HCT116 (cell line): ENCODE data around the gene SMTNL2. TPM values are rescaled to one million over a fixed set of nuclear protein-coding genes. Genes with fewer than 3 reads are reported as not detected.

Source experiments
- ATAC-seq: fragments of 200-7000 bp; cut with Tn5 transposase; 2 replicates; pipeline ENCODE4 v1.9.1; 2020; ENCODE audit warnings: mild to moderate bottlenecking, moderate library complexity
- BruUV-seq: library from RNA; stranded (reverse); fragments of 400-500 nt; replicated peaks from 2 replicates; lab custom pipeline; 2021; lab: Mats Ljungman, UMichigan
- CTCF ChIA-PET: fragments of 300-600 bp; sonication (Branson Sonifier 250); formaldehyde crosslinking; loops from one replicate; lab custom pipeline; 2021; ENCODE audit warnings: antibody characterized with exemption; lab: Charles Lee
- POLR2A ChIA-PET: fragments of 300-600, 350-600 bp; sonication (Branson Sonifier 250); formaldehyde crosslinking; loops from one replicate; lab custom pipeline; 2021; ENCODE audit warnings: antibody characterized with exemption; lab: Charles Lee
- RAD21 ChIA-PET, 2 experiments: fragments of 300-600 bp; sonication (Branson Sonifier 250); formaldehyde crosslinking; loops; one replicate each; lab custom pipeline; 2023; ENCODE audit warnings: low total read pairs in 2 of 2; ENCODE audit not compliant: uncharacterized antibody in 2 of 2, unreplicated experiment in 2 of 2, low non-redundant PET in 1 of 2; lab: Charles Lee
- DNase-seq: peaks from one replicate; pipeline ENCODE4 v3.0.0-alpha.2; 2010; ENCODE audit warnings: low read depth, low spot score
- H2AFZ ChIP-seq: fragments of 200-600 bp; shearing (Covaris generic), sonication (generic); 2 replicates; pipeline ENCODE4 v1.6.1; 2017; ENCODE audit warnings: low read depth, mixed run types, mixed read lengths, antibody characterized with exemption, low read length; ENCODE audit not compliant: poor library complexity, severe bottlenecking
- H3K27ac ChIP-seq: 2 replicates; pipeline ENCODE4 v1.5.1; 2012; ENCODE audit warnings: low read depth, low read length
- H3K27me3 ChIP-seq: fragments of 200-600 bp; sonication (generic); 2 replicates; pipeline ENCODE4 v1.6.1; 2016; ENCODE audit warnings: mixed run types, low read length, mixed read lengths; ENCODE audit not compliant: insufficient read depth
- H3K36me3 ChIP-seq, 2 experiments: fragments of 200-500 bp in 1 of 2; fragments of 200-600 bp in 1 of 2; sonication (Bioruptor generic) in 1 of 2; sonication (generic) in 1 of 2; 2 replicates each; pipeline versions ENCODE4 v1.5.1 to v1.6.1; 2014 to 2016; ENCODE audit warnings: low read length in 2 of 2, inconsistent platforms in 1 of 2, mixed read lengths in 1 of 2, mixed run types in 1 of 2; ENCODE audit not compliant: insufficient read depth in 2 of 2, control insufficient read depth in 1 of 2
- H3K4me1 ChIP-seq, 2 experiments: fragments of 200-600 bp in 1 of 2; sonication (generic) in 1 of 2; 2 replicates each; pipeline versions ENCODE4 v1.5.1 to v1.6.1; 2012 to 2017; ENCODE audit warnings: low read length in 2 of 2, inconsistent platforms in 1 of 2, mild to moderate bottlenecking in 1 of 2, mixed read lengths in 1 of 2, mixed run types in 1 of 2, moderate library complexity in 1 of 2; ENCODE audit not compliant: insufficient read depth in 2 of 2, control insufficient read depth in 1 of 2
- H3K4me2 ChIP-seq: fragments of 200-600 bp; sonication (generic); 2 replicates; pipeline ENCODE4 v1.6.1; 2017; ENCODE audit warnings: mixed run types, low read length, mixed read lengths
- H3K4me3 ChIP-seq, 2 experiments: fragments of 200-600 bp in 1 of 2; sonication (generic) in 1 of 2; replicated peaks in 1 of 2; 2 replicates each; pipeline ENCODE4 v1.5.1; 2011 to 2016; ENCODE audit warnings: low read length in 2 of 2, control low read depth in 1 of 2, low read depth in 1 of 2, mild to moderate bottlenecking in 1 of 2, mixed read lengths in 1 of 2, mixed run types in 1 of 2
- H3K79me2 ChIP-seq: fragments of 200-600 bp; sonication (generic); 2 replicates; pipeline ENCODE4 v1.6.1; 2017; ENCODE audit warnings: mild to moderate bottlenecking, mixed run types, low read length, moderate library complexity, mixed read lengths; ENCODE audit not compliant: insufficient read depth
- H3K9ac ChIP-seq: fragments of 200-600 bp; sonication (generic); 2 replicates; pipeline ENCODE4 v1.6.1; 2016; ENCODE audit warnings: low read length, mixed read lengths
- H3K9me2 ChIP-seq: fragments of 200-600 bp; sonication (generic), shearing (Covaris generic); 2 replicates; pipeline ENCODE4 v1.6.1; 2017; ENCODE audit warnings: mixed run types, mild to moderate bottlenecking, moderate library complexity; ENCODE audit not compliant: insufficient read depth
- H3K9me3 ChIP-seq, 2 experiments: fragments of 200-500 bp in 1 of 2; fragments of 200-600 bp in 1 of 2; sonication (Bioruptor generic) in 1 of 2; sonication (generic) in 1 of 2; 2 replicates each; pipeline ENCODE4 v1.6.1; 2014 to 2017; ENCODE audit warnings: low read length in 2 of 2, mixed read lengths in 2 of 2, inconsistent platforms in 1 of 2, low read depth in 1 of 2, mild to moderate bottlenecking in 1 of 2, mixed run types in 1 of 2, moderate library complexity in 1 of 2; ENCODE audit not compliant: control insufficient read depth in 1 of 2, insufficient read depth in 1 of 2
- H4K20me1 ChIP-seq: fragments of 200-600 bp; sonication (generic), shearing (Covaris generic); 2 replicates; pipeline ENCODE4 v1.6.1; 2017; ENCODE audit warnings: mixed run types, mild to moderate bottlenecking, moderate library complexity; ENCODE audit not compliant: insufficient read depth
- CBX3 ChIP-seq: IDR thresholded peaks from 2 replicates; pipeline ENCODE4 v1.6.1; 2012; ENCODE audit warnings: low read depth
- CEBPB ChIP-seq: IDR thresholded peaks from 2 replicates; pipeline ENCODE4 v1.6.1; 2012; ENCODE audit warnings: low read depth
- EGR1 ChIP-seq: IDR thresholded peaks from 2 replicates; pipeline ENCODE4 v1.6.1; 2012; ENCODE audit warnings: low read depth
- ELF1 ChIP-seq: IDR thresholded peaks from 2 replicates; pipeline ENCODE4 v1.6.1; 2012; ENCODE audit warnings: low read depth, borderline replicate concordance
- EZH2 ChIP-seq: fragments of 200-600 bp; sonication (generic); IDR thresholded peaks from 2 replicates; pipeline ENCODE4 v1.6.1; 2017; ENCODE audit warnings: antibody characterized with exemption, mixed run types
- EZH2phosphoT487 ChIP-seq: fragments of 200-600 bp; IDR thresholded peaks from 2 replicates; pipeline ENCODE4 v1.6.1; 2018; ENCODE audit warnings: antibody characterized with exemption, borderline replicate concordance
- FOSL1 ChIP-seq: IDR thresholded peaks from 2 replicates; pipeline ENCODE4 v1.6.1; 2012; ENCODE audit warnings: low read depth
- POLR2A ChIP-seq: IDR thresholded peaks from 2 replicates; pipeline ENCODE4 v1.7.0; 2011; ENCODE audit warnings: borderline replicate concordance; ENCODE audit not compliant: insufficient read depth, insufficient read length; ENCODE audit errors: extremely low read depth
- POLR2AphosphoS5 ChIP-seq: IDR thresholded peaks from 2 replicates; pipeline ENCODE4 v1.6.1; 2011; ENCODE audit warnings: mild to moderate bottlenecking, low read depth, low read length, moderate library complexity
- RAD21 ChIP-seq: IDR thresholded peaks from 2 replicates; pipeline ENCODE4 v1.6.1; 2012; ENCODE audit warnings: low read depth, mild to moderate bottlenecking
- SIN3A ChIP-seq: IDR thresholded peaks from 2 replicates; pipeline ENCODE4 v1.6.1; 2012; ENCODE audit warnings: low read depth
- SP1 ChIP-seq: IDR thresholded peaks from 2 replicates; pipeline ENCODE4 v1.6.1; 2012; ENCODE audit warnings: low read depth
- SRF ChIP-seq: IDR thresholded peaks from 2 replicates; pipeline ENCODE4 v1.6.1; 2012; ENCODE audit warnings: low read depth
- ZFX ChIP-seq: fragments of 450-650 bp; IDR thresholded peaks from 2 replicates; pipeline ENCODE4 v1.6.1; 2017
- ZNF274 ChIP-seq: fragments of 200-500 bp; sonication (Bioruptor generic); IDR thresholded peaks from 2 replicates; pipeline ENCODE4 v1.6.1; 2014; ENCODE audit warnings: mild to moderate bottlenecking, low read depth, low read length, inconsistent platforms
- intact Hi-C: fragments of 100-400 bp; cut with micrococcal nuclease; formaldehyde crosslinking; loops from 2 replicates; pipeline ENCODE4 v1.10.0; 2022
- total RNA-seq: library from RNA; stranded (reverse); gene quantifications from one replicate; pipeline ENCODE4 v1.2.1, GENCODE V29; 2021; ENCODE audit not compliant: unreplicated experiment
- TF ChIP-seq, protein P1 (sequence below): IDR thresholded peaks from 2 replicates; pipeline ENCODE4 v1.6.1; 2011; ENCODE audit warnings: mild to moderate bottlenecking, low read length, moderate library complexity; ENCODE audit not compliant: insufficient replicate concordance; ENCODE audit errors: extremely low read depth
- TF ChIP-seq, protein P2 (sequence below): IDR thresholded peaks from 2 replicates; pipeline ENCODE4 v1.6.1; 2012
- TF ChIP-seq, protein P3 (sequence below): IDR thresholded peaks from 2 replicates; pipeline ENCODE4 v1.6.1; 2012; ENCODE audit warnings: low read depth

SMTNL2 gene
- total RNA-seq, 1 experiment from 2014 or later, result 2.3 TPM

DNA sequence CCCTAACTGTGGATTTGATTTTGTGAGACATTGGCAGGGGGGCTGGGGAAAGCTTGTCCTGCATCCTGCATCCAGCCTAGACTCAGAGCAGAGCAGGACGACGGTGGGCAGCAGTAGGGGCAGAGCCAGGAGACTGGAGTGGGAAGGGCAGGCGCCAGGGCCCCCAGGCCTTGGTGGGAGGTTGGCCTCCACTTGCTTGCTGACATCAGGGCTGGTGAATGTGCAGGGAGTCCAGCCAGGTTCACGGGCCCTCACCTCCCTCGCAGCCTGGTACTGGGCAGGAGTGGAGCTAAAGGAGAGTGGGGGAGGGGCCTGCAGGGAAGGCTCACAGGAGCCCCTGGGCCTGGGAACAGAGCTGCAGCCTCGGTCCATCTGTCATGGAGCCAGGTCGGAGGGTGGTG lies 2.2 kb upstream of the SMTNL2 start:
- ATAC-seq, result no peak
- H3K4me3 ChIP-seq, result no peak overlapping the region
- H4K20me1 ChIP-seq, result no peaks in the 10 kb centered on the region
- no peak overlapping the region for H3K4me2 ChIP-seq
- POLR2A ChIA-PET, result no interaction called here
- TF ChIP-seq ELF1, result no peak
- no peak for TF ChIP-seq ZNF274
- TF ChIP-seq SIN3A, result no peak
- no peak for TF ChIP-seq EZH2phosphoT487
- TF ChIP-seq SRF, result no peak
- TF ChIP-seq ZFX, result no peak
- TF ChIP-seq CBX3, result no peak
- TF ChIP-seq, protein P1, sequence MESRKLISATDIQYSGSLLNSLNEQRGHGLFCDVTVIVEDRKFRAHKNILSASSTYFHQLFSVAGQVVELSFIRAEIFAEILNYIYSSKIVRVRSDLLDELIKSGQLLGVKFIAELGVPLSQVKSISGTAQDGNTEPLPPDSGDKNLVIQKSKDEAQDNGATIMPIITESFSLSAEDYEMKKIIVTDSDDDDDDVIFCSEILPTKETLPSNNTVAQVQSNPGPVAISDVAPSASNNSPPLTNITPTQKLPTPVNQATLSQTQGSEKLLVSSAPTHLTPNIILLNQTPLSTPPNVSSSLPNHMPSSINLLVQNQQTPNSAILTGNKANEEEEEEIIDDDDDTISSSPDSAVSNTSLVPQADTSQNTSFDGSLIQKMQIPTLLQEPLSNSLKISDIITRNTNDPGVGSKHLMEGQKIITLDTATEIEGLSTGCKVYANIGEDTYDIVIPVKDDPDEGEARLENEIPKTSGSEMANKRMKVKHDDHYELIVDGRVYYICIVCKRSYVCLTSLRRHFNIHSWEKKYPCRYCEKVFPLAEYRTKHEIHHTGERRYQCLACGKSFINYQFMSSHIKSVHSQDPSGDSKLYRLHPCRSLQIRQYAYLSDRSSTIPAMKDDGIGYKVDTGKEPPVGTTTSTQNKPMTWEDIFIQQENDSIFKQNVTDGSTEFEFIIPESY, result no peak
- TF ChIP-seq SP1, result no peak
- no peak for TF ChIP-seq POLR2A
- no peak for TF ChIP-seq EGR1
- TF ChIP-seq, protein P2, sequence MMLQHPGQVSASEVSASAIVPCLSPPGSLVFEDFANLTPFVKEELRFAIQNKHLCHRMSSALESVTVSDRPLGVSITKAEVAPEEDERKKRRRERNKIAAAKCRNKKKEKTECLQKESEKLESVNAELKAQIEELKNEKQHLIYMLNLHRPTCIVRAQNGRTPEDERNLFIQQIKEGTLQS, result no peak
- no peak for TF ChIP-seq RAD21
- TF ChIP-seq, protein P3, sequence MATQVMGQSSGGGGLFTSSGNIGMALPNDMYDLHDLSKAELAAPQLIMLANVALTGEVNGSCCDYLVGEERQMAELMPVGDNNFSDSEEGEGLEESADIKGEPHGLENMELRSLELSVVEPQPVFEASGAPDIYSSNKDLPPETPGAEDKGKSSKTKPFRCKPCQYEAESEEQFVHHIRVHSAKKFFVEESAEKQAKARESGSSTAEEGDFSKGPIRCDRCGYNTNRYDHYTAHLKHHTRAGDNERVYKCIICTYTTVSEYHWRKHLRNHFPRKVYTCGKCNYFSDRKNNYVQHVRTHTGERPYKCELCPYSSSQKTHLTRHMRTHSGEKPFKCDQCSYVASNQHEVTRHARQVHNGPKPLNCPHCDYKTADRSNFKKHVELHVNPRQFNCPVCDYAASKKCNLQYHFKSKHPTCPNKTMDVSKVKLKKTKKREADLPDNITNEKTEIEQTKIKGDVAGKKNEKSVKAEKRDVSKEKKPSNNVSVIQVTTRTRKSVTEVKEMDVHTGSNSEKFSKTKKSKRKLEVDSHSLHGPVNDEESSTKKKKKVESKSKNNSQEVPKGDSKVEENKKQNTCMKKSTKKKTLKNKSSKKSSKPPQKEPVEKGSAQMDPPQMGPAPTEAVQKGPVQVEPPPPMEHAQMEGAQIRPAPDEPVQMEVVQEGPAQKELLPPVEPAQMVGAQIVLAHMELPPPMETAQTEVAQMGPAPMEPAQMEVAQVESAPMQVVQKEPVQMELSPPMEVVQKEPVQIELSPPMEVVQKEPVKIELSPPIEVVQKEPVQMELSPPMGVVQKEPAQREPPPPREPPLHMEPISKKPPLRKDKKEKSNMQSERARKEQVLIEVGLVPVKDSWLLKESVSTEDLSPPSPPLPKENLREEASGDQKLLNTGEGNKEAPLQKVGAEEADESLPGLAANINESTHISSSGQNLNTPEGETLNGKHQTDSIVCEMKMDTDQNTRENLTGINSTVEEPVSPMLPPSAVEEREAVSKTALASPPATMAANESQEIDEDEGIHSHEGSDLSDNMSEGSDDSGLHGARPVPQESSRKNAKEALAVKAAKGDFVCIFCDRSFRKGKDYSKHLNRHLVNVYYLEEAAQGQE, result no peak
- TF ChIP-seq EZH2, result no peak
- no peak for TF ChIP-seq POLR2AphosphoS5
- no peak for TF ChIP-seq CEBPB
- no peak for TF ChIP-seq FOSL1
- TF ChIP-seq, all 23 proteins: peak for 0
- H2AFZ ChIP-seq, result no peak overlapping the region
- no peak overlapping the region for H3K9ac ChIP-seq
- intact Hi-C loops, result no loop called here
- no peak for DNase-seq
- no peaks in the 10 kb centered on the region for H3K36me3 ChIP-seq
- CTCF ChIA-PET, result interaction anchor here (0.6 kb wide), 1 partner anchor 17 kb away, joined by 3 read pairs; no protein-coding TSS in a partner anchor
- no peak overlapping the region for H3K27ac ChIP-seq
- RAD21 ChIA-PET, result no interaction called here
- no peaks in the 10 kb centered on the region for H3K9me2 ChIP-seq
- no TSS peak for BruUV-seq
- peaks cover 5% of the 10 kb centered on the region; the same call in 1 of the 2 replicates for H3K27me3 ChIP-seq
- H3K79me2 ChIP-seq, result no peaks in the 10 kb centered on the region
- no peaks in the 10 kb centered on the region for H3K9me3 ChIP-seq
- peaks cover 5 to 23% of the 10 kb centered on the region in 2 experiments; a peak in 3 of 4 replicates for H3K4me1 ChIP-seq
